ENCODE measurements around the gene MAD2L2. TPM values are rescaled to one million over a fixed set of nuclear protein-coding genes. Genes with fewer than 3 reads are reported as not detected.

MAD2L2 gene
- total RNA-seq, 4 donors from 2014 or later = 22.7 to 40.0 (median 32.5) TPM

- TF ChIP-seq POLR2A (IDR thresholded peaks at IDR 0.05) (no peak), CTCF (IDR thresholded peaks at IDR 0.05) (no peak)
- no peak for DNase-seq (ENCODE audit: low spot score in 2 of 2)
- intact Hi-C loops (cut with DNase I; ENCODE audit: low total_unique reads) = no loop called here
- no peak overlapping the region for H3K4me3 ChIP-seq (ENCODE audit: low read depth, poor library complexity, severe bottlenecking)
- WGBS, 2 donors = 90 to 95% methylated on average over 4 of the region's 4 CpGs
These were observed 46.2 kb upstream of the MAD2L2 start for GRCh38 chr1:11727119-11727518.

GRCh38 chr1:11725616-11726015 is 44.7 kb upstream of the MAD2L2 start:
- no peak overlapping the region for H3K4me3 ChIP-seq (ENCODE audit: low read depth, poor library complexity, severe bottlenecking)
- intact Hi-C loops (cut with DNase I; ENCODE audit: low total_unique reads) = no loop called here
- WGBS, 2 donors = 78% methylated on average over 5 of the region's 5 CpGs
- TF ChIP-seq CTCF (IDR thresholded peaks at IDR 0.05) (no peak), POLR2A (IDR thresholded peaks at IDR 0.05) (no peak)
- no peak for DNase-seq (ENCODE audit: low spot score in 2 of 2)

GRCh38 chr1:11722538-11722937 is 41.6 kb upstream of the MAD2L2 start:
- WGBS, 2 donors = 62 to 63% methylated on average over 2 of the region's 2 CpGs
- no peak overlapping the region for H3K4me3 ChIP-seq (ENCODE audit: low read depth, poor library complexity, severe bottlenecking)
- TF ChIP-seq POLR2A (IDR thresholded peaks at IDR 0.05) (no peak), CTCF (IDR thresholded peaks at IDR 0.05) (no peak)
- intact Hi-C loops (cut with DNase I; ENCODE audit: low total_unique reads) = no loop called here
- no peak for DNase-seq (ENCODE audit: low spot score in 2 of 2)

- no peak for DNase-seq (ENCODE audit: low spot score in 2 of 2)
- H3K4me3 ChIP-seq (ENCODE audit: low read depth, poor library complexity, severe bottlenecking) = no peak overlapping the region
- intact Hi-C loops (cut with DNase I; ENCODE audit: low total_unique reads) = no loop called here
- no peak for TF ChIP-seq POLR2A (IDR thresholded peaks at IDR 0.05)
- TF ChIP-seq CTCF (IDR thresholded peaks at IDR 0.05) = no peak
- WGBS, 2 donors = 74 to 83% methylated on average over 4 of the region's 4 CpGs
These were observed 40.4 kb upstream of the MAD2L2 start for GRCh38 chr1:11721311-11721710.

- no peak overlapping the region for H3K4me3 ChIP-seq (ENCODE audit: low read depth, poor library complexity, severe bottlenecking)
- WGBS, 2 donors = 53 to 63% methylated on average over 4 of the region's 4 CpGs
- TF ChIP-seq POLR2A (IDR thresholded peaks at IDR 0.05) = no peak
- no peak for TF ChIP-seq CTCF (IDR thresholded peaks at IDR 0.05)
- DNase-seq (ENCODE audit: low spot score in 2 of 2) = no peak
- intact Hi-C loops (cut with DNase I; ENCODE audit: low total_unique reads) = no loop called here
These were observed 39.6 kb upstream of the MAD2L2 start for GRCh38 chr1:11720525-11720924.

- intact Hi-C loops (cut with DNase I; ENCODE audit: low total_unique reads) = no loop called here
These were observed 39.1 kb upstream of the MAD2L2 start for GRCh38 chr1:11720033-11720376.

More at GRCh38 chr1:11720033-11720376, 39.1 kb upstream of the MAD2L2 start:
- no peak overlapping the region for H3K4me3 ChIP-seq (ENCODE audit: low read depth, poor library complexity, severe bottlenecking)
- no peak for TF ChIP-seq POLR2A (IDR thresholded peaks at IDR 0.05)
- no peak for TF ChIP-seq CTCF (IDR thresholded peaks at IDR 0.05)
- WGBS, 2 donors = 66 to 71% methylated on average over 12 of the region's 12 CpGs
- DNase-seq (ENCODE audit: low spot score in 2 of 2) = no peak
